Measurements from ENCODE around the gene NEDD4L.

DNA sequence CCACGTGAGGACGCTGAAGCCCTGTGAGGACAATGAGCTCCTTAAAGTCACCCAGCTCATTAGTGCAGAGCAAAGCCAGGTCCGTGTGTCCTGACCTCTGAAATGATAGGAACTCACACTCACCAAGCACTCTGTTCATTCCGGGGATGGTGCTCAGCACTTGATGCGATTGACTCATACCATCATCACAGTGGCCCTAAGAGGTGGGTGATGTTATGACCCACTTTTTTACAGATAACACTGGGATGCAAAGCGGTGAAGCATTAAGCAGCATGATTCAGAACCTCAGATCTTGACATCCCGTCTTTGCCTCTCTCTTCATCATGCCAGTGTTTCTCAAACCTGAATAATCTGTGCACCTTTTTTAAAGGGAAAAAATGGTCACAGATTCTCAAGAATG, 350.0 kb downstream of the NEDD4L start:
- TF ChIP-seq, protein P1, sequence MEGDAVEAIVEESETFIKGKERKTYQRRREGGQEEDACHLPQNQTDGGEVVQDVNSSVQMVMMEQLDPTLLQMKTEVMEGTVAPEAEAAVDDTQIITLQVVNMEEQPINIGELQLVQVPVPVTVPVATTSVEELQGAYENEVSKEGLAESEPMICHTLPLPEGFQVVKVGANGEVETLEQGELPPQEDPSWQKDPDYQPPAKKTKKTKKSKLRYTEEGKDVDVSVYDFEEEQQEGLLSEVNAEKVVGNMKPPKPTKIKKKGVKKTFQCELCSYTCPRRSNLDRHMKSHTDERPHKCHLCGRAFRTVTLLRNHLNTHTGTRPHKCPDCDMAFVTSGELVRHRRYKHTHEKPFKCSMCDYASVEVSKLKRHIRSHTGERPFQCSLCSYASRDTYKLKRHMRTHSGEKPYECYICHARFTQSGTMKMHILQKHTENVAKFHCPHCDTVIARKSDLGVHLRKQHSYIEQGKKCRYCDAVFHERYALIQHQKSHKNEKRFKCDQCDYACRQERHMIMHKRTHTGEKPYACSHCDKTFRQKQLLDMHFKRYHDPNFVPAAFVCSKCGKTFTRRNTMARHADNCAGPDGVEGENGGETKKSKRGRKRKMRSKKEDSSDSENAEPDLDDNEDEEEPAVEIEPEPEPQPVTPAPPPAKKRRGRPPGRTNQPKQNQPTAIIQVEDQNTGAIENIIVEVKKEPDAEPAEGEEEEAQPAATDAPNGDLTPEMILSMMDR (IDR thresholded peaks at IDR 0.05): no peak
- TF ChIP-seq POLR2A (IDR thresholded peaks at IDR 0.05): no peak

Measured in adrenal gland (tissue), 5 donors.